ENCODE data around the gene AP1M2.
"Not testable (repeated sequence)": the region's sequence is repeated elsewhere in the genome, so short reads cannot be mapped to it uniquely, and the experiment has no call there.

Gene AP1M2

GRCh38 chr19:10562609-10563008 is 24.5 kb downstream of the AP1M2 start:
- DNase-seq, result no peak

- no peak for DNase-seq
Measured at GRCh38 chr19:10560154-10560553, 27.0 kb downstream of the AP1M2 start.

DNA sequence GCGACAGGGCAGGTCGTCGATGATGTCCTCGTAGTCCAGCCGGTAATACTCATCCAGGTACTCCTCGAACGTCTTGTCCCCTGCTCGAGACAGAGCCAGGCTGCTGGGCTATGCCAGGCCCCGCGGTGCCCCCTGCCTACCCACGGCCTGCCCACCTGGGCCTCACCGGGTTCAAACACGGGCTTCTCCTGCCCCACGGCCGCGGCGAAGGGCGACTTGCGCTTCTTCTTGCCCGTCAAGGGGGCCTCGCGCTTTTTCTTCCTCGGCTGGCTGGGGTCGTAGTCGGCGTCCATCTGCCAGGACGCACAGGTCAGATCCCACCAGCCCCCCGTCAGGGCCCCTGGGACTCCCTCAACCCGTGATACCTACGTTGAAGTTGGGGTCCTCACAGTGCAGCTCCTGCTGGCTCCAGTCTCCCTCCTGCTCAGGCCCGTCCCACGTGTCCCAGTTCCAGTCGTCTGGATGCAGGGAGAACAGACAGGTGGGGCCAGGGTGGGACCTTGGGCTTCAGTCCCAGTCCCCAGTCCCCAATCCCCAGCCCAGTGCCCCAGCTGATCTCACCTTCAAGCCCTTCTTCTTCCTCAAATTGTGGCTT is 29.4 kb downstream of the AP1M2 start:
- no peak for DNase-seq

DNA sequence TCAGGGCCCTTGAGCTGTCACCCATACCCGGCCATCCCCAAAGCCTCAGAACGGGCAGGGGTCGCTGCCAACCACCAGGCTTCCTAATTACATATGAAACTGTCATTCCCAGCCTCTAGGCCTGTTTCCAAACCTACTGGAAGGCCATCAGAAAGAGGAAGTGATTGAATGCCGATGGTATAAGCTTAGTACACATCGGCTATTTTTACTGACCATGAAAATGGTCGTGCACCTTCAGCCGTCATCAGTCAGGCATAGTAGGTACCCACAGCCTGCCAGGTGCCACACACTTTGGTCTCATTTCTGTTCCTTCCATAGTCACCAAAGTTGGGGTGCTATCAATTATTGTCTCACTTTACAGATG is 31.5 kb downstream of the AP1M2 start:
- no peak for DNase-seq

DNA sequence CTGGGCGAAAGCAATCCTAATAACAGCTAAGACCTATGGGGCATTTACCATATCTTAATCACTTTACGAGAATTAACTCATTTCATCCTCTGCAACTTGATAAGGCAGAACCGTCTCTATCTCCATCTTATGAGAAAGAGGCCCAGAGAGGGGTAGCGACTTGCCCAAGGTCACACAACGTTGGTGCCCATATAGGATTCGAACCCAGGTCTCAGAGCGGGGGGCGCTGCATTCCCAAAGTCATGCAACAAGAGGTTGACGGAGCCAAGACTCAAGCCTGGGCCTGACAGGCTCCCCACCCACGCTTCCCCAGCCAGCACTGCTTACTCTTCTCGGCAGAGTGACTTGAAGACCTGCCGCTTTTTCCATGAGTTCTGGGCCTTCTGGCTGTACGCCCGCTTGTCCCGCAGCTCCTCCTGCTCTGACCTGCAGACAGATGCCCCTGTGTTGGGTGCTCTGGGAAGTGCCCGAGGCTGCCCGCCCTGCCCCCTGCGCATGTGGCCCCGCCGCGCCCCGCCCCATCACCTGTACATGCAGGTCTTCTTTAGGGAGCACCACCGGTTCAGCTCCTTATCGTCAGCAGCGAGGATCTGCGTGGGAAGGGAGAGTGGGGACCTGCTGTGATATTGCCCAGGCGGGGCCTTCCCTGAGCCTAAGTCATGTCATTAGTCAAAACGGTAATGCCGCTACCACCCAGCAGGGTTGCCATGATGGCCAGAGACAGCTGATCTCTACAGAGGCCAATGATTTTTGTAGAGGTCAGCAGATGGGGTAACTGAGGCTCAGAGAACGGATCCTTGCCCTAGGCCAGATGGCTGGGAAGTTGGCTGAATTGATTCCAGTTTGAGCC is 32.1 kb downstream of the AP1M2 start:
- no peak for DNase-seq

DNA sequence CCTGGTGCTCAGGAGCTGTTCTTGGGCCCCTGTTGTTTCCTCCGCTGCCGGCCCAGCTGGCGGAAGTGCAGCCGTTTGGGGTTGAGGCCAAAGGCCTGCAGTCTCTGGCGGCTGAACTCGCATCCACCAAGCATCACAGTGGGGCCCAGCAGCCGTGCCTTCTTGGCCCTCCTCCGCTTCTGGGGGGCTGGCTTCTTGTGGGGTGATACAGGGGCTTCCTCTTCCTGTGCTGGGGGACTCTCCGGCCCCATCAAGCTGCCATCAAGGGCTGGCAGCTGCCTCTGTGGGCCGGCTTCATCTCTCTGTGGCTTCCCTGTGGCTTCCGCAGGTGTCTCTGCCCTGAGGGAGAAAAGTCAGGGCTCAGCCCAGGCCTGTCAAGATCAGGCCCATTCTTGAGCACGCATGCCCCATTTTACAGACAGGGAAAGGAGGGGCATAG is 33.1 kb downstream of the AP1M2 start:
- peak; percentile 64 for DNase-seq

- DNase-seq, result no peak
Measured at GRCh38 chr19:10553087-10553667, 33.9 kb downstream of the AP1M2 start.

DNA sequence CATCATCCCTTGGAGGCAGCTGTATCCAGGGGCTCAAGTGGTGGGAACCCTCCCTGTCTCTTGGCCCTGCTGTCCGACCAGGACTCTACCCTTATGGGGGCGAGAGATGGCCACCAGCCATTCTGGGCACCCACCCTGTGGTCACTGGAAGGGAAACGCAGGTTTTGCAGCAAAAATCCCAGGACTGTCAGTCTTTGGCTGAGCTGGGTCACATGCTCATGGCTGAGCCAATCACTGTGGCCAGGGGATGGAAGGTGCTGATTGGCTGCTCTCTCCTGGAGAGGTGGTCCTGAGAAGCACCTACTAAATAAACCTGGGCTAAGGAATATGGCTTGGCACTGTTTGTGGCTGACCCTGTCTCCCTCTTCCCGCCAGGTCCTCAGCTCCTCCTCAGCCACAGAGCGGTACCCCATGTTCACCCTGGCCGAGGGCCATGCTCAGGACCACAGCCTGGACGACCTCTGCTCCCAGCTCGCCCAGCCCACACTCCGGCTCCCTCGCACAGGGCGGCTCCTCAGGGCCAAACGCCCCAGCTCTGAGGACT is 34.5 kb downstream of the AP1M2 start:
- DNase-seq, result no peak

GRCh38 chr19:10551698-10552301 is 35.3 kb downstream of the AP1M2 start:
- DNase-seq, result peak; percentile 47

DNA sequence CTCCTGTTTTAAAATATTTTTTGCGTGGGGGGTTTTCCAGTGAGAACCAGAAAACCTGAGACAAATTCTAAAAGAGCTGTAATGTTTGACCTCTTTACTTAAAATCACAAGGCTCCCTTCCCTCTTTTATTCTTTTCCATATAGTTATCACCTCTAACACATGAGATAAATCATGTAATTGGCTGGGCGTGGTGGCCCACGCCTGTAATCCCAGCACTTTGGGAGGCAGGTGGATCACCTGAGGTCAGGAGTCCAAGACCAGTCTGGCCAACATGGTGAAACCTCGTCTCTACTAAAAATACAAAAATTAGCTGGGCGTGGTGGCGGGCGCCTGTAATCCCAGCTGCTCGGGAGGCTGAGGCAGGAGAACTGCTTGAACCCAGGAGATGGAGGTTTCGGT is 36.1 kb downstream of the AP1M2 start:
- DNase-seq, result not testable (repeated sequence)

- no peak for DNase-seq
Measured at GRCh38 chr19:10550336-10550735, 36.8 kb downstream of the AP1M2 start.

DNA sequence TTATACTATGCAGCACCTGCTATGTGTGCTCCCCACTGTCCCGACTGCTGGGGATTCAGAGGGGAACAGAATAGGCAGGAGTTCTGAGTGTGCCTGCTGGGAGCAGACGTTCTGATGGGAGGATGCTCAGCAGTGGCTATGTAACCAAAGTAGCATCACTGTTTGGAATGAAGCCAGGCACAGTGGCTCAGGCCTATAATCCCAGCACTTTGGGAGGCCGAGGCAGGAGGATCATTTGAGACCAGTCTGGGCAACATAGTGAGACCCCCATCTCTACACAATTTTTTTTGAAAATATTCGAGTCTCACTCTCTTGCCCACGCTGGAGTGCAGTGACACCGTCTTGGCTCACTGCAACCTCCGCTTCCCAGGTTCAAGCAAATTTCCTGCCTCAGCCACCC is 37.4 kb downstream of the AP1M2 start:
- DNase-seq, result no peak

DNA sequence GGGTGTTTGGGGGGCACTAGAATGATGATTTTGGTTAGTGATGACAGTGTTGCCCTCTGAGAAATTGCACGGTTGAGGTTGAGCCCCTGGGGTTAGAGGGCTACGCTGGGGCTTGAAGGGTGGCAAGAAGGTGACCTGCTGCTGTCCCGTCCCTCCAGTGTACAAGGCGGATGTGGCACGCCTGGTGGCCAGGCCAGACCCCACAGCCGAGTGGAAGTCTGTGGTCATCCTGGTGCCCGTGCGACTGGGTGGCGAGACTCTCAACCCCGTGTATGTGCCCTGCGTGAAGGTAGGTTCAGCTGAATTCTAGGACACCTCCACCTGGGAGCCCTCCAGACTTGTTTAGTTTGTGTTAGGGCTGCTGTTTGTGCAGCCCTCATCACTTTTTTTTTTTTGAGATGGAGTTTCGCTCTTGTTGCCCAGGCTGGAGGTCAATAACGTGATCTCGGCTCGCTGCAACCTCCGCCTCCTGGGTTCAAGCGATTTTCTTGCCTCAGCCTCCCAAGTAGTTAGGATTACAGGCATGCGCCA is 38.3 kb downstream of the AP1M2 start:
- no peak for DNase-seq

GRCh38 chr19:10546817-10547216 is 40.3 kb downstream of the AP1M2 start:
- DNase-seq, result no peak

DNA sequence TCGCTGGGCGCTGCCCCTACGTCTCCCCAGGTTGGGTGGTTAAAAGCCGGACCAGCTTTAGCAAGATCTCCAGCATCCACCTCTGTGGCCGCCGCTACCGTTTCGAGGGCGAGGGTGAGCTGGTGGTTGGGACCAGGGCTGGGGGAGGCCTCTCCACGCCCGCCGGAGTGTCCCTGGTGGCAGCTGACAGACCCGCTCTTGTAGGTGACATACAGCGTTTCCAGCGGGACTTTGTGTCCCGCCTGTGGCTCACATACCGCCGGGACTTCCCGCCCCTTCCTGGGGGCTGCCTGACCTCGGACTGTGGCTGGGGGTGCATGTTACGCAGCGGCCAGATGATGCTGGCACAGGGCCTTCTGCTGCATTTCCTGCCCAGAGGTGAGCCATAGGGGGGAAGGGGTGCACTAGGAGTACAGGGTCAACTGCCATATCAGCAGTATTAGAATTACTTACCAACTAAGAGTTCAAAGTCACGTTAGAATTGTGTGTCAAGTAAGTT is 42.3 kb downstream of the AP1M2 start:
- DNase-seq, result no peak

DNA sequence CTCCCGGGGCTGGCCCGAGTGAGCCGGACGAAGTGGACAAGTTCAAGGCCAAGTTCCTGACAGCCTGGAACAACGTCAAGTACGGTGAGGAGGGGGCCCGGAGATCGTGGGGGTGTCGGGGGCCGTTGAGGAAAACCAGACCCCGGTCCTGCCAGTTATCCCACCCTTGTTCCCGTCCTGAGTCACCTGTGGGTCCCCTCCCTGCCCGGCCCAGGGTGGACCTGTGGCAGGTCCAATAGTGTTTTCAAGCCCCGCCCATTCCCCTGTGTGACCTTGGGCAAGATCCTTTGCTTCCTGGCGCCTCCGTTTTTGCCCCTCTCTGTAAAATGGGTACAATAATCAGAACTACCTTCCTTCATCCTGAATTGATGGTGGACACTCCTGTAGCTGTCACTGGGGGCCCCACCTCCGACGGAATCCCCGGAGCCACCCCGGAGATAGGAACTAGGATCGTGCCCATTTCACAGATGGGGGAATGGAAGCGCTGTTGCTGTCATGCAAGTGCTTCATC is 42.8 kb downstream of the AP1M2 start:
- no peak for DNase-seq

DNA sequence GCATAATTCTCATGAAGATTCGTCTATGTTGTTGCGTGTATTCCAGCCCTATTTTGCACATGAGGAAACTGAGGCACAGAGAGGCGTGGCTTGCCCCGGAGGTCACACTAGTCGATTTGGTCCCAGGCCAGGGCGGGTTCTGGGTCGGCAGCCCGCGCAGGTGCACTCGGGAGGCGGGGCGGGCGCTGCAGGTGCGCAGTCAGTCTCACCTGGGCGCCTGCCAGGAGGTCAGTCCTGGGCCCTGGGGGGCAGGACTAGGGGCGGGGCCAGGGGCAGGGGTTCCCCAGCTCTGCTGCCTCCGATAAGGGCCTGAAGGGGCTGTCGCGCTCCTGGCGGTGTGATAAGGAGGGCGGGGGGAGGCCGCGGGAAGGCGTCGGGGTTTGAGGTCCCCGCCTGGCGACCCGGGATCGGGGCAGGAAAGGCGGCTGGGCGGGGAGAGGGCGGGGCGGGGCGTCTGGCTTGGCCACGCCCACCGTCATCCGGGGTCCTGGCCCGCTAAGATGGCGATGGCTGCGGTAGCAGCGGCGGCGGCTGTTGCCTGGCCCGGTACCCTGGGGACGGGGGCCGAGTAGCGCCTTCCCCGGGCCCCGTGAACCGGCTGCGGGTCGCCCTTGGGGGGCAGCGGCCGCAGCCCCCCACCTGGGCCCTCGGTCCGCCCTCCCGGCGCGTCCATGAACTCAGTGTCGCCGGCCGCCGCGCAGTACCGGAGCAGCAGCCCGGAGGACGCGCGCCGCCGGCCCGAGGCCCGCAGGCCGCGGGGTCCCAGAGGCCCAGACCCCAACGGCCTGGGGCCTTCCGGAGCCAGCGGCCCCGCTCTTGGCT is 43.5 kb downstream of the AP1M2 start, which contains the start of gene ATG4D:
TSS of gene ATG4D (plus strand) at position 485 of the 822 bp plus-strand sequence. CDS start at position 672, 187 bp downstream.
- DNase-seq, result peak; percentile 85

GRCh38 chr19:10543059-10543419 is 44.1 kb downstream of the AP1M2 start:
- DNase-seq, result no peak

DNA sequence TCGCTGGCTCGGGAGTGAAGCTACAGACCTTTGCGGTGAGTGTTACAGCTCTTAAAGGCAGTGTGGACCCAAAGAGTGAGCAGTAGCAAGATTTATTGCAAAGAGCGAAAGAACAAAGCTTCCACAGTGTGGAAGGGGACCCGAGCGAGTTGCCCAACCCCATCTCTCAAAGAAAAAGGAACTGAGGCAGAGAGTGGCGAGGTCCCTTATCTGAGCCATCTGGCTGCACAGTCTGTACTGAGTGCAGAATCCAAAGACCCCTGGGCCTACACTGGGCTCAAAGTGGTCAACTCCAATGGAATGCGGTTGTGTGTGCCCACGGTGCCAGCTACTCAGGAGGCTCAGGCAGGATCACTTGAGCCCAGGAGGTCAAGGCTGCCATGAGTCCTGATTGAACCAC is 48.1 kb downstream of the AP1M2 start:
- DNase-seq, result not testable (repeated sequence)

DNA sequence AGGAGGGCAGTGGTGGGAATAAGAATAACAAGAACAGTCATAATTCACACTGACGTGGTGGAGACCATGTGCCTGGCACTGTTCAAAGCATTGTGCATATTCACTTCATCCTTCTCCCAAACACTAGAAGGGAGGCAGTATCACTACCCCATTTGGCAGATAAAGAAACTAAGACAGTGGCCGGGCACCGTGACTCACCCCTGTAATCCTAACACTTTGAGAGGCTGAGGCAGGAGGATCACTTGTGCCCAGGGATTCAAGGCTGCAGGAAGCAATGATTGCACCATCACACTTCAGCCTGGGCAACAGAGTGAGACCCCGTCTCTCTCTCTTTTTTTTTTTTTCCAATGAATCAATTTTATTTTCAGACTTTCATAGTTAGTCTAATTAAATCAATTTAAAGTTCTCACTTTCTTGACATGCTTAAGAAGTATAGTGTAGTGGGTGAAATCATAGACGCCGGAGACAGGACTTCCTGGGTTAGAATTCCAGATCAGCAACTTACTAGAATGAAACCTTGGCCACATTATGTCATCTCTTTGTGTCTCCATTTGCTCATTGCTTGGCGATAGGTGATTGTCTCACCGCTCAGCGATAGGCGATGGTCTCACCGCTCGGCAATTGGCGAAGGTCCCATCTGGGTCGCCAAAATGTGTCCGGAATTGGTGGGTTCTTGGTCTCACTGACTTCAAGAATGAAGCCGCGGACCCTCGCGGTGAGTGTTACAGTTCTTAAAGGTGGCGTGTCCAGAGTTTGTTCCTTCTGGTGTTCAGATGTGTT is 48.7 kb downstream of the AP1M2 start:
- DNase-seq, result no peak

- no peak for DNase-seq
Measured at GRCh38 chr19:10537668-10538067, 49.4 kb downstream of the AP1M2 start.
